ENCODE data around the gene RDX.

Gene RDX

DNA sequence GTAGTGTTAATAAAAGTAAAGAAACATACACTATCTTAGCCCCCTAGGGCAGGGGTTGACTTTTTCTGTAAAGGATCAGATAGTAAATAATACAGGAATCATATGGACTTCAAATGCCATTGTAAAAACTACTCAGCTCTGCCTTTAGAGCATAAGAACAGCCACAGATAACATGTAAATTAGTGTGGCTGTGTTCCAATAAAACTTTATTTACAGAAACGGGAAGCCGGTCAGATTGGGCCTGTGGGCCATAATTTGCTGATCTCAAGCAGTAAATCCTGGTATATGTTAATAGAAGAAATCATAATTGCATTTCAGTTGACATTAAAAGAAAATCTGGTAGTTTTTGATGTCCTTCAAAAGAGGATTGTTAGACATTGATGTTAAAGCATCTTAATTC is 126.7 kb downstream of the RDX start:
- no peak for DNase-seq (ENCODE audit: low read depth)

DNA sequence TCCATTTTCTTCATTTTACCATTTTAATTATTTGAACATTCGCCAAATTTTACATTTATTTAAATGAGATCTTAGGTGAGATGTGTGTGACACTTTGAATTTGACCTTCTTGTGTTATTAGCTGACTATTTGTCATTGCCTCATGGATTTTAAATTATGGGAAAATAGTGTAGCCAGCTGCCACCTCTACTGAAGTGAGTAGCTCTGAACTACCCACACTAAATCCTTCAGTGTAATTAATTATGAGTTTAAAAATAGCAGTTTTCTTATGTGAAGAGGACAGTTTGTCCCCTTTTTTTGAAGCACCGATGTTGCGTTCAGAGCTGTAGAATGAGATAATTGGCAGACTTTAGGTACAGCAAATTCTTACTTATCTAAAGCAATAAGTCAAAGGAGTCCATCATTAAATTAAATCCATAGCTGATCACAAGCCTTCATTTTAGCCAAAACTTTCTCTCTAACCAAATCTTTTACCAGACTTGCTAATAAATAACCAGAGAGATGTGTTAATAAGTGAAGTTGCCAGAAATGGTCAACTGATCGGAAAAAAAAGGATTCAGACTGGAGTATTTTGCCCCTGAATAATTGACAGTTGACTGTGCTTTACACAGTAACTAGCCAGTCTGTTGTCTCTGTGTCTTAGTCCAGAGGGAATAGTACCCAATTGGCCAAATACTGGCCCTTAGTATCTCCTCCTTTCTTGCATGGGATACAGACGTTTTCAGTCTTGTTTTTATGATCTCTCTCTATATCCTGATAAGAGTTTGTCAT is 128.2 kb downstream of the RDX start:
- no peak for DNase-seq (ENCODE audit: low read depth)

GRCh38 chr11:110165039-110165925 is 131.1 kb downstream of the RDX start:
- DNase-seq (ENCODE audit: low read depth) = no peak

DNA sequence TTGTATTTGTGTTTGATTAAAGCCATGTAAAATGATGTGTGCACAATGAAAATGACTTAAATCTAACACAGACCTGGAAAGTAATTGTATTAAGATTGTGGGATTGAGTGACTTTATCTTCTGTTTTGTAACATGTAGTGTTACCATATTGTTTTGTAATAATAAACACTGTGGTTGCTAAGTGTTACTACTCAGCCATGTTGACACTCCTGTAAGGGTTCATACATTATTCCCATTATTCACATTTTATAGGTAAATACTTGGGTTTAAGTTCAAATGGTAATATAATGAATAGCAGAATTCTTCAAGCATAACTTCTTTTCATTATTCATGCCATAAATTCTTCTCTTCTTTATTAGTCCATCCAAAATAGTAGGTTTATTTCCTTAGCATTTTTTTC is 134.2 kb downstream of the RDX start:
- DNase-seq (ENCODE audit: low read depth) = no peak

DNA sequence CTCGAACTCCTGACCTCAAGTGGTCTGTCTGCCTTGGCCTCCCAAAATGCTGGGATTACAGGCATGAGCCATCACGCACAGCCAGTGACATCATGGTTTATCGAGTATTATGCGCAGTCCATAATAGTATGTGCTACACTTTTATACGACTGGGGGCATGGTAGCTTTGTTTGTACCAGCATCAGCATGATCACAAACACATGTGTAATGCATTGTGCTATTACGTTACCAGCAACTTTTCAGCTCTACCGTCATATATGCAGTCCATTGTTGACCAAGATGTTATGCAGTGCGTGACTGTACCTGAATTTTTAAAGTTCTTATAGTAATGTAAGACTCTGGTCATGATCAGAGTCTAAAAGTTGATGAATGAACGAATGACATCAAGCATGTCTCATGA is 135.4 kb downstream of the RDX start:
- no peak for DNase-seq (ENCODE audit: low read depth)

- no peak for DNase-seq (ENCODE audit: low read depth)
Observed at GRCh38 chr11:110160437-110160836, 136.0 kb downstream of the RDX start.

- no peak for DNase-seq (ENCODE audit: low read depth)
Observed at GRCh38 chr11:110160016-110160415, 136.4 kb downstream of the RDX start.

GRCh38 chr11:110159476-110159875 is 136.9 kb downstream of the RDX start:
- no peak for DNase-seq (ENCODE audit: low read depth)

DNA sequence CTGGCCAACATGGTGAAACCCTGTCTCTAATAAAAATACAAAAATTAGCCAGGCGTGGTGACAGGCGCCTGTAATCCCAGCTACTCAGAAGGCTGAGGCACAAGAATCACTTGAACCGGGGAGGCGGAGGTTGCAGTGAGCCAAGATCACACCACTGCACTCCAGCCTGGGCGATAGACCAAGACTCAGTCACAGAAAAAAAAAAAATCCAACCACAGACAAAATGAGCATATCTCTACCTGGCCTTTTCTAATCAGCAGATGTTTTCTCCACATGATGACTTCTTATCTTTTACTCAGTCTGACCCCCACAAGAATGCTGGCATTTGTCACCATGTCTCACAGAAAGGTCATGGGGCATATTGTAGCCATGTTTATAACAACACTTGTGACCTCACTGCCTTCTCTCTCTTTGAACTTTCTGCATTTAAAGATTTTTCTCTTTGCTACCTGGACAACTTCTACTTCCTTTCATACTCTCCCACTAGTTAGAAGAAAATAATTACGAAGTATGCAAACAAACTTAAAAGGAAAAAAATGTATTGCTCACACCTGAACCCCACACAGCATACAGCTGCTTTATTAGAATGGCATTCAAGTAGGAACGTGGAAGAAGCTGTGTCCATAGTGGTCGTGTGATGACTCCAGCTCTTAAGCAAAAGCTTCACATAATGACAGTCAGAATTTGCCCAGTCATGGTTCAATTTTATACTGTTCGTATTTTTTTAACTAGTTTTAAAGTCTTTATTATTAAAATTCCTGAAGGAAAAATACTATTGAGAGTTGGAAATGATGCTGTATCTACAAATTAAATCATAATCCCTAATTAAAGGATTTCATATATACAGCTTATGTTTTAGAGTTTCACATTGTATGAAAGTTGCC is 137.9 kb downstream of the RDX start:
- DNase-seq (ENCODE audit: low read depth) = no peak

DNA sequence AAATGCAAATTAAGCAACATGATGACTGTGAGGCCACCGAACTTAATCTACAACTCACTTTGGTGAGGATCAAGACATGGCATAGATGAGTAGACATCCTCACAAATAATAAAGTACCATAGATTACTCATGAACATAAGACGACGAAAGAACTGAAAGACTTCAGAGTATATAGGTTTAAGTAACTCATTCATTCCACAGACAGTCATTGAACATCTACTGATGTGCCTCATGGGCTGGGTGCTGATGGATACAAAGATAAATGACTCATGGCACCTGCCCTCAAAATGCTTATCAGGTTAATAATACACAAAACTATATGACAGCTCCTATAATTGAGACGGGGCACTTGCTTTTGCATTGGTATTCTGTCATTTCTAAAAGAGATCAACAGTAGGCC is 139.9 kb downstream of the RDX start:
- no peak for DNase-seq (ENCODE audit: low read depth)

DNA sequence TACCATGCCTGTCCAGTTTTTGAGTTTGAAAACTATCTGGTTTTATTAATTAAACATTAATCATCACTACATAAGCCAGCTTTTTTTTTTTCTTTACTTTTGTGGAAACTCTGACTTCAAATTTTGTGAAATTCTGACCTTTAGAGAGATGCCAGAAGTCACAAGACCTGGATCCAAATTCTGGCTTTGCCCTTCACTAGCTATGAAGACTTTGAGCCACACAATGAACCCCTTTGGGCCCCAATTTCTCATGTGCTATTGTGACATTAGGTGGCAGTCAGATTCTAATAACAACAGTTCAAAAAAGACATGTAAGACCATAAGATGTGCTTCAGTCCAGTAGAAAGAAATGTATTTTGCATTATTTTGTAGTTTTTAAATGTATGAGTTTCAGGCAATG is 142.9 kb downstream of the RDX start:
- no peak for DNase-seq (ENCODE audit: low read depth)

DNA sequence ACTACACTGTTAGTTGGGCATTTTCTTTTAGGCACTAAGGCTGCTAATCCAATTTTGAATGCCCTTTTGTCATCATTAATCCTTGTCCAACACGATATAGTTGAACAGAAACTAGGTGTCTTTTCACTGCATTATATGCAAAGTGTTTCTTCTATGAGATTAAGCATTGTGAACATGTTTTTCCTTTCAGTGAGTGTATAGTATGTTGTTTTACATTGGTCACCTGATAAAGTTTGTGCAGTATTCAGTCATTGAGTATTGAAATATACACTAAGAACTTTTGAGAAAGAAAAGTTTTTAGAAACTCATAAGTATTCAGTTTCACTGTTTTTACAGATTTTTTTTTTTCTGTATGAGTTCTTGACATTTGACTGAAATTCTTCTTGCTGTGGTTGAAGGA is 144.2 kb downstream of the RDX start:
- no peak for DNase-seq (ENCODE audit: low read depth)

GRCh38 chr11:110148775-110149744 is 147.4 kb downstream of the RDX start:
- no peak for DNase-seq (ENCODE audit: low read depth)

- DNase-seq (ENCODE audit: low read depth) = no peak
Observed at GRCh38 chr11:110147962-110148709, 148.3 kb downstream of the RDX start.

- DNase-seq (ENCODE audit: low read depth) = no peak
Observed at GRCh38 chr11:110141812-110142211, 154.6 kb downstream of the RDX start.

DNA sequence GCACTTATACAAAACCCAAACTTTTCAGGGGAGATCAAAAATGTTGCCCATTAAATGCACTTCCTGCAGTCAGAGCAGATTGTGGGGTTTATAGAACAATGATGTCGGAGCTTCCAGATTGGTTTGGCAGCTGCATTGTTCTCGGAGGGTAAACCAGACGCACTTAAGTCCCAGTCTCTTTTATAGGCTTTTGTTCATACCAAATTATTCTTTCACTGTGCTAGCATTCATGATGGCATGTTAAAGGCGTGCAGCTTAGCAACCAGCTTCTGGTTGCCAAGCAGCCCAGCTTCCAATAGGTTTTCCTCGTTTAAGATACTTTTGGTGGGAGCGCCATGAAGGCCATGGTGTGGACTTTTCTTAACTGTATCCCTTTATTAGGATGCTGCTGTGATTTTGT is 162.3 kb downstream of the RDX start:
- DNase-seq (ENCODE audit: low read depth) = no peak

DNA sequence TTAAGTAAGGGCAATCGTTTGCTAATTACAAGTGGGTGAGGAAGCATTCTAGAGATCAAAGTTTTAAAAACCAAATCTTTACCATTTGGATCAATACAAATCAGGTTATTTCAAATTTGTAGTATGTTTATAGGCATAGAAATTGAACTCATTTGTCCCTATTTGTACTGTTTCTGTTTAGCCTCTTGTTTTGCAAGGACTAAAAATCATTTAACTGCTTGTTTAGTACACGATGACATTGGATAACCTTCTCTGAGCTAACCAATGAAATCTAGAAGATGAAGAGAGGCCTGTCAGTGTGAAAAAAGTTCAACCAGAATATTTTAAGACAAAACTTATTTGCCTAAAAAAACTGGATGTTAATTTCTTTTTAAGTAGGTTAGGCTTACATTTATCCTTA is 163.3 kb downstream of the RDX start:
- DNase-seq (ENCODE audit: low read depth) = no peak

GRCh38 chr11:110131386-110132123 is 164.9 kb downstream of the RDX start:
- no peak for DNase-seq (ENCODE audit: low read depth)

- no peak for DNase-seq (ENCODE audit: low read depth)
Observed at GRCh38 chr11:110130642-110131238, 165.7 kb downstream of the RDX start.
